Islet of Langerhans (tissue), 1 donor: Measurements from ENCODE around the gene TRPM2.

Source experiments
- FAIRE-seq: peaks from one replicate; lab custom pipeline; 2011; peaks lifted over from hg19 to GRCh38; lab: Jason Lieb, UNC

Gene TRPM2

DNA sequence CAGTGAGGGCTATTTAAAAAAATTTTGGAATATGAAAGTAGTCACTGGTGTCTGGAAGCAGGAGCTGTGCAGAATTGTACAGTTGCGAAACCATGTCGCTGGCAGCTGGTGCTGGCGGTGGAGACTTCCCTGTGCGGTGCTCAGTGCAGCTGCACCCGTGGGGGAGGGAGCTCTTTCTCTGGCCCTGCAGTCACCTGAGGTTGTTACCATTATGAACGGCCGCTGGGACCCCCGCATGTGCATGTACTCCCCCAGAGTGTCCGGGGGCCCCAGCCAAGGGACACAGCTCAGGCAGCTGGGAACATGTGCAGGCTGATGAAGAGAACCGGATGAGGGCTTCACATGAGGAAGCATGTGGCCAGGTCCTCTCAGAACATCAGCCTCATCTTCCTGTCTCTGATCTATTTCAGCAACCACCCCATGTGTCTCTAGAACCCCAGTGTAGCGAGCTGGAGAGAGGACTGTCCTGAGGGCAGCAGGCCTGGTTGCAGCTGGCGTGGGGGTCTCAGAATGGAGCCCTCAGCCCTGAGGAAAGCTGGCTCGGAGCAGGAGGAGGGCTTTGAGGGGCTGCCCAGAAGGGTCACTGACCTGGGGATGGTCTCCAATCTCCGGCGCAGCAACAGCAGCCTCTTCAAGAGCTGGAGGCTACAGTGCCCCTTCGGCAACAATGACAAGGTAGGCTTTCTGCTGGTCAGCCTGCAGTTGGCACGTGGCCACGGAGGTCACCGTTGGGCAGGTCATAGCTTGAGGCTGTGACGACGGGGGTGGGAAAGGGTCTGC lies at the start of gene TRPM2:
Gene TRPM2 (plus strand): TSS at position 431 of the 780 bp plus-strand sequence. CDS start 80 bp downstream, at position 511.
- no peak for FAIRE-seq

- no peak for FAIRE-seq
These were observed 49.3 kb upstream of the TRPM2 start for GRCh38 chr21:44304011-44304616.

DNA sequence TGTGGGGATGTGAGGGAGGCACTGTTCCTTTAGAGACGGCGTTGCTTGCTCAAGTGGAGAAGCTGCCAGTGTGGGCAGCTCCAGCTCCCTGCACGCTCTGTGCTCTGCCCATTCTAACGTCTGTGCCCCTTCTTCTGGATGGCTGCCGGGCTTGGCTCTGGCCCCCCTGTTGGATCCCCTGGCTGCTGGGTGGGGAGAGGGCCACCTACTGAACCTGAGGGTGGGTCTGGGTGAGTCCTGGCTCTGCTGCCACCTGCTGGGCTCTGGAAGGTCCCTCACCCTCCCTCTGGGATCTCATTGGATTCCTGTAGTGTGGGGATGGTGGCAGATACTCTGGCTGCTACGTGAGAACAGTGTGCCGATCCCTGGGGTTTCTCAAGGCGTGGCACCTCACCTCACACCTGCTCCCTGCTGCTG lies 48.5 kb upstream of the TRPM2 start:
- no peak for FAIRE-seq

DNA sequence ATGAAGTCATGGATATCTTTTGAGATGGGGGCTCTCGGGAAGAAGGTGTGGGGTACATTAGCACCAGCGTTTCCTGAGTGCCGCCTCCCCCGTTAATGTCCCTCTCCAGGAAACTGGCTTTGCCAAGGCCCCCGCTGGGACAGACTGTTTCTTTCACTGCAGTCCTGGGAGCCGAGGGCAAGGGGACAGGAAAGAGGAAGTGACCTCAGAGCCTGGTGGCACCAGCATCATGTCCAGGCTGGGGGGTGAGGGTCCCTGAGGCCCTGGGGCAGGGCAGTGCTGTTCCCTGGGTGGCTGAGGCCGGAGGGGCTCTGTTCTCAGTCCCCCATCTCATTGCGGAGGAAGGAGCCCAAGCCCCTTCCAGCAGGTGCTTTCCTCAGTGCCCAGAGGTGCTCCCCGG lies 47.7 kb upstream of the TRPM2 start:
- FAIRE-seq, result no peak

- no peak for FAIRE-seq
These were observed 46.3 kb upstream of the TRPM2 start for GRCh38 chr21:44306936-44307704.

GRCh38 chr21:44310628-44311507 lies 42.6 kb upstream of the TRPM2 start:
- no peak for FAIRE-seq

- no peak for FAIRE-seq
These were observed 41.3 kb upstream of the TRPM2 start for GRCh38 chr21:44312089-44312488.

GRCh38 chr21:44312716-44313115 lies 40.7 kb upstream of the TRPM2 start:
- FAIRE-seq, result no peak

DNA sequence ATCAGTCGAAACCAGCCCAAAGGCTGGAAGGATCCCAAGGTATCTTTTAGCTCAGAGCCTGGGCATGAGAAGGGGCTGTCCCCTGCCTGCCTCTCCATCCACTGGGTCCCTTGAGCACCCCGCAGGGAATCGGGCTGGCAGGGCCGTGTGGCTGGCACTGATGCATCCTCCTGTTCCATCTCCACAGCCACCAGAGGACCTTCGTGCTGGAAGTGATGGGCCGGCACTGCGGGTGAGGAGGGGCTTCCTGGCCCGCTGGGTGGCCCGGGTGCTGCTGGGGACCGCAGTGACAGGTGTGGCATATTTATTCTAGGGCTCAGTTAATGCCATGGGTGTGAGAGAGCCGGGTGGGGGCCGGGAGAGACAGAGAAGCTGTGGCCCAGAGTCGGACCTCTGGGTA lies 40.0 kb upstream of the TRPM2 start:
- FAIRE-seq, result no peak

GRCh38 chr21:44314128-44314527 lies 39.3 kb upstream of the TRPM2 start:
- no peak for FAIRE-seq

DNA sequence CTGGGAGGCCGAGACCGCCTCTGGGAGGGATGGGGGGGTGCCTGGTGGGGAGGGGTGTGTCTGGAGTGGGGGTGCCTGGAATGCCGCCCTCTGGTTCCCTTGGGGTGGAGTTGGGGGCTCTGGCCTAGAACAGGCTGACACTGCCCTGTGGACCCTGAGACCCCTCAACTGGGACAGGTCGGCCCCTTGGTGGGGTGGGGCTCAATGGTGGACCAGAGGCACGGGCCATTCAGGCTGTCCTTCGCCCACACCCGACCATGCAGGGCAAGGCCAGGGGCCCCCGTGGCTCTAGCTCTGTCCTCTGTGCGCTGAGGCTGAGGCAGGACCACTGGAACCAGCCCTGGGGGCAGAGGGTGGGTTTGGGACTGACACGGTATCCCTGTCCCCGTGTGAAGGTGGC lies 38.9 kb upstream of the TRPM2 start:
- FAIRE-seq, result no peak

- no peak for FAIRE-seq
These were observed 37.7 kb upstream of the TRPM2 start for GRCh38 chr21:44315691-44316203.

- FAIRE-seq, result no peak
These were observed 37.0 kb upstream of the TRPM2 start for GRCh38 chr21:44316277-44316900.

- no peak for FAIRE-seq
These were observed 36.1 kb upstream of the TRPM2 start for GRCh38 chr21:44317241-44317782.

DNA sequence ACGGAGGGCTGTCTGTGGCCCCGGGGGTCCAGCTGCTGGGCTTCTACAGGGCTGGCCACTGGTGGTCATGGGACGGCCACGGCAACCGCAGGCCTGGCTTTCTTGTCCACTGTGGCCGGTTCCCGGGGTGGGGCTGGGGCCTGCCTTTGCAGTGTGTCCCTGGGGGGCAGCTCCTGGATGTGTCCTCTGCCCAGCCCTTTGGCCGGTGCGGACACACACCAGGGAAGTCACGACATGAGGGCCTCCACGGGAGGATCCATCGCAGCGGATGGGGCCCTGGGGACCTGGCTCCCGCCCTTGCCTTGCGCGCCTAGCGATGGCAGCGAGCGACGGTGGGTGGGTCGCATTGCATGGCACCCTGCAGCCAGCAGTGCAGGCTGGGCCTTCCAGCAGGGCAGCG lies 35.5 kb upstream of the TRPM2 start:
- FAIRE-seq, result no peak

DNA sequence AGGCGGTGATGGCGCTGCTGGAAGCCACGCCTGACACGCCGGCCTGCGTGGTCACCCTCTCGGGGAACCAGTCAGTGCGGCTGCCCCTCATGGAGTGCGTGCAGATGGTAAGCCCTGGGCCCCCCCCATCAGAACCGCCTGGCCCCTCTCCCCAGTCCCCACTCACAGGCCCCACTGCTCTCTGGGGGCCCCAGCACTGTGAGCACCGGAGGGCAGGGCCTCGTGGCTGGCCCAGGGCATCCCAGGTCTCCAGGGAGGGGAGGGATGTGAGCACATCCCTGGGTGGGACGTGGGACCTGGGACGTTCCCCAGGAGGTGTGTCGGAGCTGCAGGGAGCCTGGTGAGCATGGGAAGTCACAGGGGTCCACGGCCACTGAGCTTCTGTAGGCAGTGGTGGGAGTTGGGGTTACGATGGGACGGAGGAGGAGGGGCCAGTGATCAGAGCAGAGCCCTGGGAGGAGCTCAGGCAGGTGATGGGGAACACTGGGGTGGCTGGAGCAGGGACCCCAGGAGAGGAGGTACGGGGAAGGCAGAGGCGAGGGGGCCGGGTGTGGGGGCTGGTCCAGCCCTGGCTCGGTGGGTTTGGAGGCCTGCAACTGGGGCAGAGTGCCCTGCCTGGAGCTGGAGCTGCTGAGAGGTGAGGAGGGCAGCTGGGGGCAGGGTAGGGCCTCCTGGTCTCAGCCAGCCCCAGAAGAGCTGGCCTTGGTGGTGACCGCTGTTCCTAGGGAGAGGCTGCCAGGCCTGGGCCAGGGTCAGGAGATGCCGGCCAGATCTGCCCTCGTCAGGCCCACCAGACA lies 34.7 kb upstream of the TRPM2 start:
- no peak for FAIRE-seq

DNA sequence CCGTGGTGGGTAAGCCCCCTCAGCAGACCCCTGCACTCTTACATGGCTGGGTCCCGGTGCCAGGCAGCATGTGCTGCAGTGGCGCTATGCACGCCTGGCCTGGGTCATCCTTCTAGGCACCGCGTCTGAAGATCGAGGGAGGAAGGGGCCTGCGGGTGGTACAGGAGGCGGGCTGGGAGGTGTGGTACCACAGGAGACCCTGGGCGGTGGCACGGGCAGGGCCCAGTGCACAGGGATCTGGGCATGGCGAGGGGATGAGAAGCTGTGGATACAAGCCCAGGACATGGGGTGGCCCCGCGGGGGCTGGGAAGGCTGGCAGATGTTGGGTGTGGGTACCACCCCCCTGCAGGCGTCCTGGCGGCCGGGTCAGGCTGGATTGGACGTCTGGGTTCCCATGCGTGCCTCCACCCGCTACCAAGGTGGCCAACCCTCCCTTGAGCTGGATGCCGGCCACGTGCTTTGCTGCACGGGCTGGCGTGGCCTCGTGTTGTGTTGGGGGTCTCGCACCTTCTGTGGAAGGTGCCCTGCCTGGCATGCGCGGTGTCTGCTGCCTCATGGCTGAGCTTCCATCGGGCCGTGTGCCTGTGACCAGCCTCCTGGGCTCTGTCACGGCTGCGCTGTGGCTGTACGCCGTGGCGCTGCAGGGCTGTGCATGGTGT lies 33.9 kb upstream of the TRPM2 start:
- no peak for FAIRE-seq

DNA sequence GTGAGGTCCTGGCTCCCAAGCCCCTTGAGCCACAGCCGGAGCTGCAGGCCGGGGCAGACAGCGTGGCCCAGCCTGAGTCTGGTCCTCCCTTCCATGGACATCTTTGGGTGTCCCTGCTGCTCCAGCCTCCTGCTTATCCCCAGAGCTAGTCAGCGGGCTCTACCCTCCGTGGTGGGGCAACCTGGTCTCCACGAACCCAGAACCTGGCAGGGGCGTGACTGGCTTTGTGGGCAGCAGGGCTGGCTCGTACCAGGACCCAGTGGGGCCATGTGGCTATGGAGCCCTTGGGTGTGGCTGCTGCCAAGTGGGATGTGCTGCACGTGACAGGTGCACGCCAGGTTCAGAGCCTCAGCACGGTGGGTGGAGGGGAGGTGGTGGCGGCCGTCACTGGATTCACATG lies 32.6 kb upstream of the TRPM2 start:
- no peak for FAIRE-seq

GRCh38 chr21:44321846-44322450 lies 31.5 kb upstream of the TRPM2 start:
- FAIRE-seq, result no peak
